Heart right ventricle (tissue), 16 donors: ENCODE results near the gene MRPS6. TPM values are rescaled to one million over a fixed set of nuclear protein-coding genes. Genes with fewer than 3 reads are reported as not detected.

Experiments
- ATAC-seq, 8 donors: fragments of 200-7000 bp; cut with Tn5 transposase; one replicate each; pipeline ENCODE4 v1.9.1; 2020; ENCODE audit warnings: mild to moderate bottlenecking in 8 of 8, moderate library complexity in 8 of 8, moderate number of reproducible peaks in 1 of 8
- DNase-seq, 2 donors: peaks; one replicate each; pipeline ENCODE4 v3.0.0-alpha.2; 2020
- H3K27ac ChIP-seq, 10 donors: fragments of 200-600 bp; sonication (generic) in 2 of 10; one replicate each; pipeline versions ENCODE4 v1.5.0 to v1.8.0; 2020 to 2022; ENCODE audit warnings: mild to moderate bottlenecking in 3 of 10
- H3K27me3 ChIP-seq, 7 donors: fragments of 200-600 bp; one replicate each; pipeline ENCODE4 v1.8.0; 2021 to 2022; ENCODE audit warnings: mild to moderate bottlenecking in 2 of 7
- H3K36me3 ChIP-seq, 9 donors: fragments of 200-600 bp; sonication (generic) in 1 of 9; one replicate each; pipeline versions ENCODE4 v1.5.0 to v1.8.0; 2020 to 2022; ENCODE audit warnings: mild to moderate bottlenecking in 2 of 9
- H3K4me1 ChIP-seq, 9 donors: fragments of 200-600 bp; sonication (generic) in 1 of 9; one replicate each; pipeline versions ENCODE4 v1.5.0 to v1.8.0; 2020 to 2022; ENCODE audit warnings: mild to moderate bottlenecking in 4 of 9
- H3K4me3 ChIP-seq, 10 donors: fragments of 200-600 bp; sonication (generic) in 2 of 10; one replicate each; pipeline versions ENCODE4 v1.5.0 to v1.8.0; 2020 to 2022; ENCODE audit warnings: mild to moderate bottlenecking in 7 of 10, moderate library complexity in 2 of 10
- H3K9me3 ChIP-seq, 11 donors: fragments of 200-600 bp in 10 of 11; sonication (generic) in 2 of 11; one replicate each; pipeline versions ENCODE4 v1.5.0 to v1.8.0; 2013 to 2022; ENCODE audit warnings: mild to moderate bottlenecking in 2 of 11, control low read depth in 1 of 11, moderate library complexity in 1 of 11
- WGBS, 2 donors: extraction: QIAGEN DNeasy Blood & Tissue Kit; methylation state at CpG; one replicate each; pipeline ENCODE4 v1.1.7; 2013; ENCODE audit warnings: inconsistent platforms in 1 of 2; 5-methylcytosine and 5-hydroxymethylcytosine counted together
- intact Hi-C, 10 donors: fragments of 100-400 bp; cut with DNase I; formaldehyde crosslinking; loops; one replicate each; pipeline versions ENCODE4 v1.11.1 to v1.14.2; 2022
- polyA plus RNA-seq, 2 donors: library from polyadenylated mRNA; stranded (reverse); fragments of 200-250 nt; gene quantifications; one replicate each; pipeline ENCODE4 v1.2.3, GENCODE V29; 2013
- total RNA-seq, 10 donors: library from RNA; stranded (reverse); fragmentation: NEBNext Ultra II Directional in 3 of 10; extraction: Animal tissue kit (Norgen Biotek cat#: 25700) in 3 of 10; gene quantifications; one replicate each; pipeline versions ENCODE4 v1.2.1 to v1.2.4, GENCODE V29; 2021 to 2023
- TF ChIP-seq, protein P1 (sequence below), 9 donors: fragments of 200-600 bp; sonication (generic) in 2 of 9; IDR thresholded peaks; one replicate each; pipeline versions ENCODE4 v1.5.0 to v1.8.0; 2021 to 2022; ENCODE audit warnings: antibody characterized with exemption in 9 of 9, mild to moderate bottlenecking in 5 of 9, moderate library complexity in 1 of 9
- donor health status: Arrhythmogenic right ventricular cardiomyopathy.
- donor health status: ischemic (EF 13 %, LVEDD 7.1; RV severe dilation, severe dysfunction).
- donor health status: healthy with polysubstance abuse.
- donor health status: DM: no; HTN: yes; CAD: no.
- donor health status: DM: no; HTN: no; CAD: no.
- donor health status: ischemic (EF 25% LVEDD 6.9; RV normal size, moderate dysfunction).
- donor health status: ischemic (EF 25% LVEDD 5.7; RV mildly dilated, moderate dysfunction).
- donor health status: healthy.
- donor health status: DM: yes; HTN: yes; CAD: no.
- donor health status: Ischemic cardiomyopathy.
- donor health status: ischemic (EF 35%, LVEDD 5.7; RV mildly dilated, moderate dysfunction).
- donor health status: nonischemic (EF 11% LVEDD 7.7; RV severe dilation, severe dysfunction).
- donor health status: DM: yes; HTN: yes; CAD: no.
- donor health status: PGD.
- donor health status: ischemic (EF 29% LVEDD 5.4; RV normal size, mild dysfunction).
- donor health status: nonischemic (EF 23%, LVEDD 6.1; RV moderate dilation, normal function).

The MRPS6 gene
- total and polyA plus RNA-seq, 12 donors: 32.0 to 68.1 (median 39.8) TPM

DNA sequence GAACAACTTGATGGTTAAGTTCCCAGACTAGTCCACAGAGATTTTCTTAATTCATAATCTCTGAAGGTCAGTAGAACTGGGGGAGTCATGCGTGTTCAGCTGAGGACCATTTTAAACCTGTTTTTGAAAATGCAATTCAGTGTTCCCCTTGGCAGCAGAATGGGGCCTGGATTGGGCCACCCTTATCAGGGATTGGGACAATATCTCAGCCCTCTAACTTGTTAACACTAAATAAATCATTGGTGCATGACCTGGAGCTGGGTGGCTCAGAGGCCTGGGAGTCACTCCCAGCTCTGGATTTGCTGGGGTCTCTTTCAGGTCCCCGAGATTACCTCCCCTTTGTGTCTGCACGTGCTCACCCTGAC, 55.3 kb downstream of the MRPS6 start:
- TF ChIP-seq, protein P1, sequence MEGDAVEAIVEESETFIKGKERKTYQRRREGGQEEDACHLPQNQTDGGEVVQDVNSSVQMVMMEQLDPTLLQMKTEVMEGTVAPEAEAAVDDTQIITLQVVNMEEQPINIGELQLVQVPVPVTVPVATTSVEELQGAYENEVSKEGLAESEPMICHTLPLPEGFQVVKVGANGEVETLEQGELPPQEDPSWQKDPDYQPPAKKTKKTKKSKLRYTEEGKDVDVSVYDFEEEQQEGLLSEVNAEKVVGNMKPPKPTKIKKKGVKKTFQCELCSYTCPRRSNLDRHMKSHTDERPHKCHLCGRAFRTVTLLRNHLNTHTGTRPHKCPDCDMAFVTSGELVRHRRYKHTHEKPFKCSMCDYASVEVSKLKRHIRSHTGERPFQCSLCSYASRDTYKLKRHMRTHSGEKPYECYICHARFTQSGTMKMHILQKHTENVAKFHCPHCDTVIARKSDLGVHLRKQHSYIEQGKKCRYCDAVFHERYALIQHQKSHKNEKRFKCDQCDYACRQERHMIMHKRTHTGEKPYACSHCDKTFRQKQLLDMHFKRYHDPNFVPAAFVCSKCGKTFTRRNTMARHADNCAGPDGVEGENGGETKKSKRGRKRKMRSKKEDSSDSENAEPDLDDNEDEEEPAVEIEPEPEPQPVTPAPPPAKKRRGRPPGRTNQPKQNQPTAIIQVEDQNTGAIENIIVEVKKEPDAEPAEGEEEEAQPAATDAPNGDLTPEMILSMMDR (IDR thresholded peaks at IDR 0.05): no peak
- intact Hi-C loops: loop anchor here in 4 of 10 donors (1.0 to 5.0 kb wide), 4 partner anchors 36 to 55 kb away; partner anchors contain the start of genes MRPS6 (in 1 of the 4) and SLC5A3 (in 1 of the 4)
- Histone ChIP-seq H3K9me3 (no peaks in the 10 kb centered on the region), H3K4me3 (no peak overlapping the region), H3K4me1 (peaks cover 3 to 66% (median 56%) of the 10 kb centered on the region in 9 donors), H3K36me3 (peaks cover 0 to 28% (median 0%) of the 10 kb centered on the region in 9 donors), H3K27me3 (no peaks in the 10 kb centered on the region), H3K27ac (peak overlapping the region; percentile 34 to 82 (median 76))
- WGBS, 2 donors: 20 to 46% methylated on average over 3 of the region's 3 CpGs
- DNase-seq (peak in 1 of 2 donors; percentile 33), ATAC-seq (peak in 5 of 8 donors; percentile 2 to 40 (median 18))

GRCh38 chr21:34129039-34129891, 55.9 kb downstream of the MRPS6 start:
- Histone ChIP-seq H3K9me3 (no peaks in the 10 kb centered on the region), H3K36me3 (peaks cover 0 to 32% (median 0%) of the 10 kb centered on the region in 9 donors), H3K27me3 (no peaks in the 10 kb centered on the region), H3K4me3 (peak overlapping the region in 7 of 10 donors; percentile 2 to 34 (median 24)), H3K4me1 (peaks cover 3 to 70% (median 62%) of the 10 kb centered on the region in 9 donors), H3K27ac (peak overlapping the region; percentile 34 to 82 (median 76))
- ATAC-seq: peak; percentile 90 to 95 (median 92)
- peak; percentile 41 to 79 for DNase-seq
- WGBS, 2 donors: 20 to 27% methylated on average over 17 of the region's 17 CpGs
- intact Hi-C loops: loop anchor here in 4 of 10 donors (1.0 to 5.0 kb wide), 4 partner anchors 36 to 56 kb away; partner anchors contain the start of genes MRPS6 (in 1 of the 4) and SLC5A3 (in 1 of the 4)
- TF ChIP-seq, protein P1 (IDR thresholded peaks at IDR 0.05): peak in 8 of 9 donors; percentile 8 to 63 (median 40)

GRCh38 chr21:34129901-34130715, 56.7 kb downstream of the MRPS6 start:
- 42 to 43% methylated on average over 5 of the region's 5 CpGs for WGBS, 2 donors
- no peaks in the 10 kb centered on the region for H3K27me3 ChIP-seq

More at GRCh38 chr21:34129901-34130715, 56.7 kb downstream of the MRPS6 start:
- H3K27ac ChIP-seq: peak overlapping the region in 9 of 10 donors; percentile 59 to 82 (median 77)
- H3K4me1 ChIP-seq: peaks cover 3 to 70% (median 62%) of the 10 kb centered on the region in 9 donors
- H3K4me3 ChIP-seq: peak overlapping the region in 7 of 10 donors; percentile 2 to 34 (median 24)
- ATAC-seq (peak in 2 of 8 donors; percentile 39 to 54), DNase-seq (no peak)
- peaks cover 0 to 36% (median 0%) of the 10 kb centered on the region in 9 donors for H3K36me3 ChIP-seq
- intact Hi-C loops: loop anchor here in 6 of 10 donors (1.0 to 5.0 kb wide), 7 partner anchors 37 to 217 kb away; partner anchors contain the start of genes MRPS6 (in 1 of the 6) and SLC5A3 (in 1 of the 6)
- H3K9me3 ChIP-seq: no peaks in the 10 kb centered on the region
- TF ChIP-seq, protein P1 (IDR thresholded peaks at IDR 0.05): no peak
